Neural cell (in vitro differentiated cells): Measurements from ENCODE around the gene HGD. TPM values are rescaled to one million over a fixed set of nuclear protein-coding genes. Genes with fewer than 3 reads are reported as not detected.

Experiments used
- H2AFZ ChIP-seq: fragments of 200-600, 300-800 bp; sonication (generic), shearing (Covaris generic); 2 replicates; pipeline ENCODE4 v1.6.0; 2014; ENCODE audit warnings: low read depth, mild to moderate bottlenecking, antibody characterized with exemption, low read length, moderate library complexity
- H3F3A ChIP-seq: fragments of 200-600 bp; shearing (Covaris generic); 2 replicates; pipeline ENCODE4 v1.6.1; 2016; ENCODE audit warnings: mild to moderate bottlenecking, moderate library complexity, mixed read lengths, antibody characterized with exemption, low read length; ENCODE audit not compliant: insufficient read depth, poor library complexity, severe bottlenecking
- H3K27ac ChIP-seq: fragments of 200-600, 300-800 bp; sonication (generic), shearing (Covaris generic); 2 replicates; pipeline ENCODE4 v1.5.1; 2014; ENCODE audit warnings: mild to moderate bottlenecking, low read length, moderate library complexity
- H3K27me3 ChIP-seq: fragments of 300-800, 200-600 bp; sonication (generic), shearing (Covaris generic); 2 replicates; pipeline ENCODE4 v1.6.0; 2014; ENCODE audit warnings: mild to moderate bottlenecking, low read depth, low read length, moderate library complexity; ENCODE audit not compliant: insufficient read depth
- H3K36me3 ChIP-seq: fragments of 300-800, 200-600 bp; sonication (generic), shearing (Covaris generic); 2 replicates; pipeline ENCODE4 v1.5.1; 2014; ENCODE audit warnings: mild to moderate bottlenecking, antibody characterized with exemption, low read length, moderate library complexity; ENCODE audit not compliant: insufficient read depth
- H3K4me2 ChIP-seq: fragments of 300-800, 200-600 bp; sonication (generic), shearing (Covaris generic); 2 replicates; pipeline ENCODE4 v1.6.0; 2014; ENCODE audit warnings: mild to moderate bottlenecking, low read length
- H3K4me3 ChIP-seq: fragments of 300-800, 200-600 bp; sonication (generic), shearing (Covaris generic); 2 replicates; pipeline ENCODE4 v1.5.1; 2014; ENCODE audit warnings: mild to moderate bottlenecking, low read length, moderate library complexity
- H3K79me2 ChIP-seq: fragments of 200-600 bp; shearing (Covaris generic); replicated peaks from 2 replicates; pipeline ENCODE4 v1.6.0; 2014; ENCODE audit warnings: mild to moderate bottlenecking, low read length, moderate library complexity; ENCODE audit not compliant: insufficient read depth
- H3K9ac ChIP-seq: fragments of 300-800, 200-600 bp; sonication (generic), shearing (Covaris generic); 2 replicates; pipeline ENCODE4 v1.6.1; 2016; ENCODE audit warnings: mild to moderate bottlenecking, low read length, mixed read lengths
- H3K9me2 ChIP-seq: fragments of 200-600 bp; shearing (Covaris generic); 2 replicates; pipeline ENCODE4 v1.6.1; 2016; ENCODE audit warnings: mild to moderate bottlenecking, low read length, mixed read lengths; ENCODE audit not compliant: insufficient read depth
- H3K9me3 ChIP-seq: fragments of 200-600, 300-800 bp; sonication (generic), shearing (Covaris generic); 2 replicates; pipeline ENCODE4 v1.6.1; 2016; ENCODE audit warnings: mild to moderate bottlenecking, mixed run types, low read length, moderate library complexity, mixed read lengths
- H4K20me1 ChIP-seq: fragments of 200-600 bp; shearing (Covaris generic); 2 replicates; pipeline ENCODE4 v1.6.1; 2016; ENCODE audit warnings: mild to moderate bottlenecking, mixed run types; ENCODE audit not compliant: insufficient read depth
- EP300 ChIP-seq: fragments of 450-650 bp; conservative IDR thresholded peaks from 2 replicates; pipeline ENCODE4 v1.6.1; 2014; ENCODE audit warnings: antibody characterized with exemption, mild to moderate bottlenecking, moderate library complexity; ENCODE audit not compliant: poor library complexity, severe bottlenecking
- EZH2 ChIP-seq: fragments of 200-600, 300-800 bp; shearing (Covaris generic), sonication (generic); IDR thresholded peaks from 2 replicates; pipeline ENCODE4 v1.6.1; 2014; ENCODE audit warnings: antibody characterized with exemption, low read length, borderline replicate concordance, mild to moderate bottlenecking; ENCODE audit not compliant: insufficient read depth, poor library complexity, severe bottlenecking
- MXI1 ChIP-seq: fragments of 450-650 bp; conservative IDR thresholded peaks from 2 replicates; pipeline ENCODE4 v1.6.1; 2014; ENCODE audit warnings: antibody characterized with exemption, mild to moderate bottlenecking; ENCODE audit not compliant: poor library complexity, severe bottlenecking
- POLR2AphosphoS5 ChIP-seq: IDR thresholded peaks from 2 replicates; pipeline ENCODE4 v1.6.1; 2012
- RAD21 ChIP-seq: fragments of 450-650 bp; conservative IDR thresholded peaks from 2 replicates; pipeline ENCODE4 v1.6.1; 2014; ENCODE audit warnings: antibody characterized with exemption, mild to moderate bottlenecking, moderate library complexity
- SMC3 ChIP-seq: fragments of 450-650 bp; conservative IDR thresholded peaks from 2 replicates; pipeline ENCODE4 v1.6.1; 2014; ENCODE audit warnings: antibody characterized with exemption, mild to moderate bottlenecking, moderate library complexity; ENCODE audit not compliant: poor library complexity
- TAF1 ChIP-seq: IDR thresholded peaks from 2 replicates; pipeline ENCODE4 v1.6.1; 2012; ENCODE audit warnings: low read depth
- polyA minus RNA-seq: library from RNA; depleted of rRNA, polyadenylated mRNA; stranded (reverse); fragments of >200 nt; gene quantifications from 2 replicates; pipeline ENCODE4 v1.2.3, GENCODE V29; 2014
- polyA plus RNA-seq: library from polyadenylated mRNA; depleted of rRNA; stranded (reverse); fragments of >200 nt; gene quantifications from 2 replicates; pipeline ENCODE4 v1.2.3, GENCODE V29; 2014
- TF ChIP-seq, protein P1 (sequence below): fragments of 450-650 bp; IDR thresholded peaks from 2 replicates; pipeline ENCODE4 v1.5.1; 2014; ENCODE audit warnings: antibody characterized with exemption, mild to moderate bottlenecking, moderate library complexity; ENCODE audit not compliant: poor library complexity, severe bottlenecking
- TF ChIP-seq, protein P2 (sequence below): IDR thresholded peaks from 2 replicates; pipeline ENCODE4 v1.6.1; 2012; ENCODE audit warnings: borderline replicate concordance

Gene HGD, protein sequence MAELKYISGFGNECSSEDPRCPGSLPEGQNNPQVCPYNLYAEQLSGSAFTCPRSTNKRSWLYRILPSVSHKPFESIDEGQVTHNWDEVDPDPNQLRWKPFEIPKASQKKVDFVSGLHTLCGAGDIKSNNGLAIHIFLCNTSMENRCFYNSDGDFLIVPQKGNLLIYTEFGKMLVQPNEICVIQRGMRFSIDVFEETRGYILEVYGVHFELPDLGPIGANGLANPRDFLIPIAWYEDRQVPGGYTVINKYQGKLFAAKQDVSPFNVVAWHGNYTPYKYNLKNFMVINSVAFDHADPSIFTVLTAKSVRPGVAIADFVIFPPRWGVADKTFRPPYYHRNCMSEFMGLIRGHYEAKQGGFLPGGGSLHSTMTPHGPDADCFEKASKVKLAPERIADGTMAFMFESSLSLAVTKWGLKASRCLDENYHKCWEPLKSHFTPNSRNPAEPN
- polyA plus RNA-seq (1.3 TPM in 1 of 2 replicates, not detected in the other), polyA minus RNA-seq (1.7 TPM in 1 of 2 replicates, not detected in the other)

DNA sequence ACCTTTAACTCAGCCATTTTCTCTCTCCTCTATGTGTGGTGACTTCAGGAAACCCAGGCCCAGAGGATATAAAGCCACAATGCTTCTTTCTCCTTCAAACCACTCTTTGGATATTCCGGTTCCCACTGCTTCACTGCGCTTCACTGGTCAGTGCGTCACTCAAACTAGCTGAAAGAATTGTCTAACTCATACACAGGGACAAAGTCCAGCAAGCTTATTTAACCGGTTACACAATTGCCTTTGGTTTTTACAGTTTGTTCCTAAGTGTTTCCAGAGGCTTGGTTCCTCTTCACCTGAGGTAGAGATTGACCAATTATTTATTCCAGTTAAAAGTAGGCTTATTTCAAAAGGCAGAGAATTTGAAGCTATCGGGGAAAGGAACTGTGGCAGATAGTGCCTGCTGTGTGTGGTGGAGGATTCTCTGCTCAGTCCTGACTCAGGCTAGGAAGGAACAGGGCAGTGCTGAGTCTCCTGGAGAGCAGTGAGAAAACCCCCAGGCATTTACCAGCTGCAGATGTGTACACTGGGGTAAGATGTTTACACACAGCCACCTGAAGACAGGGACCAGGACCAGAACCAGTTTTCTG lies at the start of gene HGD:
Gene HGD (minus strand): TSS at position 145 of the 587 bp plus-strand sequence. CDS start 128 bp downstream, at position 17.
- Histone ChIP-seq H3K36me3 (no peaks in the 10 kb centered on the region), H3K9ac (no peak within 1 kb of the TSS), H3K4me2 (no peak within 1 kb of the TSS), H3K4me3 (no peak within 1 kb of the TSS), H4K20me1 (no peaks in the 10 kb centered on the region), H2AFZ (no peak within 1 kb of the TSS), H3K9me2 (no peaks in the 10 kb centered on the region), H3K27ac (no peak within 1 kb of the TSS), H3K79me2 (no peaks in the 10 kb centered on the region), H3F3A (no peaks in the 10 kb centered on the region), H3K27me3 (no peaks in the 10 kb centered on the region), H3K9me3 (no peaks in the 10 kb centered on the region)
- TF ChIP-seq SMC3 = no peak
- TF ChIP-seq, protein P1, sequence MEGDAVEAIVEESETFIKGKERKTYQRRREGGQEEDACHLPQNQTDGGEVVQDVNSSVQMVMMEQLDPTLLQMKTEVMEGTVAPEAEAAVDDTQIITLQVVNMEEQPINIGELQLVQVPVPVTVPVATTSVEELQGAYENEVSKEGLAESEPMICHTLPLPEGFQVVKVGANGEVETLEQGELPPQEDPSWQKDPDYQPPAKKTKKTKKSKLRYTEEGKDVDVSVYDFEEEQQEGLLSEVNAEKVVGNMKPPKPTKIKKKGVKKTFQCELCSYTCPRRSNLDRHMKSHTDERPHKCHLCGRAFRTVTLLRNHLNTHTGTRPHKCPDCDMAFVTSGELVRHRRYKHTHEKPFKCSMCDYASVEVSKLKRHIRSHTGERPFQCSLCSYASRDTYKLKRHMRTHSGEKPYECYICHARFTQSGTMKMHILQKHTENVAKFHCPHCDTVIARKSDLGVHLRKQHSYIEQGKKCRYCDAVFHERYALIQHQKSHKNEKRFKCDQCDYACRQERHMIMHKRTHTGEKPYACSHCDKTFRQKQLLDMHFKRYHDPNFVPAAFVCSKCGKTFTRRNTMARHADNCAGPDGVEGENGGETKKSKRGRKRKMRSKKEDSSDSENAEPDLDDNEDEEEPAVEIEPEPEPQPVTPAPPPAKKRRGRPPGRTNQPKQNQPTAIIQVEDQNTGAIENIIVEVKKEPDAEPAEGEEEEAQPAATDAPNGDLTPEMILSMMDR = no peak
- TF ChIP-seq TAF1 = no peak
- TF ChIP-seq RAD21 = no peak
- TF ChIP-seq EZH2 = no peak
- no peak for TF ChIP-seq POLR2AphosphoS5
- no peak for TF ChIP-seq EP300
- TF ChIP-seq, protein P2, sequence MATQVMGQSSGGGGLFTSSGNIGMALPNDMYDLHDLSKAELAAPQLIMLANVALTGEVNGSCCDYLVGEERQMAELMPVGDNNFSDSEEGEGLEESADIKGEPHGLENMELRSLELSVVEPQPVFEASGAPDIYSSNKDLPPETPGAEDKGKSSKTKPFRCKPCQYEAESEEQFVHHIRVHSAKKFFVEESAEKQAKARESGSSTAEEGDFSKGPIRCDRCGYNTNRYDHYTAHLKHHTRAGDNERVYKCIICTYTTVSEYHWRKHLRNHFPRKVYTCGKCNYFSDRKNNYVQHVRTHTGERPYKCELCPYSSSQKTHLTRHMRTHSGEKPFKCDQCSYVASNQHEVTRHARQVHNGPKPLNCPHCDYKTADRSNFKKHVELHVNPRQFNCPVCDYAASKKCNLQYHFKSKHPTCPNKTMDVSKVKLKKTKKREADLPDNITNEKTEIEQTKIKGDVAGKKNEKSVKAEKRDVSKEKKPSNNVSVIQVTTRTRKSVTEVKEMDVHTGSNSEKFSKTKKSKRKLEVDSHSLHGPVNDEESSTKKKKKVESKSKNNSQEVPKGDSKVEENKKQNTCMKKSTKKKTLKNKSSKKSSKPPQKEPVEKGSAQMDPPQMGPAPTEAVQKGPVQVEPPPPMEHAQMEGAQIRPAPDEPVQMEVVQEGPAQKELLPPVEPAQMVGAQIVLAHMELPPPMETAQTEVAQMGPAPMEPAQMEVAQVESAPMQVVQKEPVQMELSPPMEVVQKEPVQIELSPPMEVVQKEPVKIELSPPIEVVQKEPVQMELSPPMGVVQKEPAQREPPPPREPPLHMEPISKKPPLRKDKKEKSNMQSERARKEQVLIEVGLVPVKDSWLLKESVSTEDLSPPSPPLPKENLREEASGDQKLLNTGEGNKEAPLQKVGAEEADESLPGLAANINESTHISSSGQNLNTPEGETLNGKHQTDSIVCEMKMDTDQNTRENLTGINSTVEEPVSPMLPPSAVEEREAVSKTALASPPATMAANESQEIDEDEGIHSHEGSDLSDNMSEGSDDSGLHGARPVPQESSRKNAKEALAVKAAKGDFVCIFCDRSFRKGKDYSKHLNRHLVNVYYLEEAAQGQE = no peak
- no peak for TF ChIP-seq MXI1

DNA sequence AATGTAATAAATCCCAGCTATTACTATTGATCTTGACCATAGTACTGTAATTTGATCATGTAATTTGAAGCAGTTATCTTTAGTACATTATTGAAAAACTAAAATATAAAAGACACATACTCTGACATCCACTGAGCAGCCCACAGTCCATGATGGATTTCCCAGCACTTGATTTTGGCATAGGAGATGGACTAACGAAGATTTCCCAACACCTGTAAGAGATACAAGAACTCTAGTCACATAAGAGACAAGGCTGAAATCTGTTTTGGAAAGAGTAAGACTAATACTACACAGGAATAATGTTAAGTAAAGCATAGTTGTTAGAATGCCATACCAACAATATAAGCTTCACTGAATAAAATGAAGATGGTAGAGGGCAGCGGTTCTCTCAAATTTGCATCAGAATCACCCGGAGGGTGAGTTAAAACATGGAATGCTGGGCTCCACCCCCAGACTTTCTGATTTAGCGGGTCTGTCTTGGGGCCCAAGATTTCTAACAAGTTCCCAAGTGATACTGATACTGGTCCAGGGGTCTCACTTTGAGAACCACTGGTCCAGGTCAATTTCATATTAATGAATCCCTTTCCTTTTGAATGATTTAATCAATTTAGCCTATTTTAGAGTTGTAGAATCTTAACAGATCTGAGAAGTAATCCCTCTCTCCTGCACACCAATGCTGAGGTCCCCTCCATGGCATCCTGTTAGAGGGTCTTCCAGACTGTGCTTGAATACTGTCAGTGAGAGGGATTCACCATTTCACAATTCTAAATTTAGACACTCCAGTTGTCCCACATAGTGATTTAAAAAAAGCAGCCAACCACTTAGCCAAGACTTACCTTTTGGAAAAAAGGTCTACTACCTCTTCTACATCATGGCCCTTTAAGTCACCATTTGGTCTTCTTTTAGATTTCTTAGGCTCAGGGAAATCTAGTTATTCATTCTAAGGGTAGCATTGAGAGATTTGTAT lies 48.8 kb upstream of the HGD start:
- no peak for TF ChIP-seq MXI1
- TF ChIP-seq SMC3 = no peak
- TF ChIP-seq, protein P1 = no peak
- TF ChIP-seq EZH2 = no peak
- TF ChIP-seq TAF1 = no peak
- no peak for TF ChIP-seq RAD21
- TF ChIP-seq, protein P2 = no peak
- Histone ChIP-seq H3K4me3 (no peak overlapping the region), H3K79me2 (no peaks in the 10 kb centered on the region), H3K9ac (no peak overlapping the region), H3K36me3 (no peaks in the 10 kb centered on the region), H3K27me3 (no peaks in the 10 kb centered on the region), H4K20me1 (no peaks in the 10 kb centered on the region), H3K9me2 (no peaks in the 10 kb centered on the region), H2AFZ (no peak overlapping the region), H3K9me3 (no peaks in the 10 kb centered on the region), H3K4me2 (no peak overlapping the region), H3K27ac (no peak overlapping the region), H3F3A (no peaks in the 10 kb centered on the region)
